Ascending aorta (tissue), 2 donors: ENCODE results near the gene FNDC1. TPM values are rescaled to one million over a fixed set of nuclear protein-coding genes. Genes with fewer than 3 reads are reported as not detected.

Experiments used
- DNase-seq, 2 donors: peaks; one replicate each; pipeline ENCODE4 v3.0.0-alpha.2; 2019; ENCODE audit warnings: low spot score in 2 of 2
- H3K27ac ChIP-seq, 2 donors: fragments of 200-600 bp; sonication (generic); one replicate each; pipeline ENCODE4 v1.5.1; 2016 to 2017; ENCODE audit warnings: mild to moderate bottlenecking in 1 of 2
- H3K27me3 ChIP-seq: fragments of 200-600 bp; sonication (generic); one replicate; pipeline ENCODE4 v1.5.1; 2017
- H3K36me3 ChIP-seq, 2 donors: fragments of 200-600 bp; sonication (generic); one replicate each; pipeline ENCODE4 v1.5.1; 2016
- H3K4me1 ChIP-seq, 2 donors: fragments of 200-600 bp; sonication (generic); one replicate each; pipeline ENCODE4 v1.5.1; 2016 to 2017; ENCODE audit warnings: mild to moderate bottlenecking in 1 of 2
- H3K4me3 ChIP-seq, 2 donors: fragments of 200-600 bp; sonication (generic); one replicate each; pipeline ENCODE4 v1.5.1; 2016 to 2017; ENCODE audit warnings: mild to moderate bottlenecking in 1 of 2
- H3K9me3 ChIP-seq, 2 donors: fragments of 200-600 bp; sonication (generic); one replicate each; pipeline ENCODE4 v1.5.1; 2016
- CTCF ChIP-seq, 3 experiments: fragments of 200-600 bp in 2 of 3; fragments of 450-650 bp in 1 of 3; sonication (generic) in 2 of 3; IDR thresholded peaks; one replicate each; pipeline ENCODE4 v1.5.1; 2016 to 2019; ENCODE audit warnings: antibody characterized with exemption in 3 of 3, mild to moderate bottlenecking in 1 of 3, moderate library complexity in 1 of 3
- intact Hi-C: fragments of 100-400 bp; cut with DNase I; formaldehyde crosslinking; loops from one replicate; pipeline ENCODE4 v1.15.1; 2023
- total RNA-seq: library from RNA; depleted of rRNA; stranded (reverse); fragments of >200 nt; gene quantifications from one replicate; pipeline ENCODE4 v1.1.0, GENCODE V29; 2016

The FNDC1 gene
- total RNA-seq, 1 donor from 2014 or later: 0.11 TPM

- Histone ChIP-seq H3K36me3 (no peaks in the 10 kb centered on the region), H3K27ac (no peak overlapping the region), H3K4me3 (no peak overlapping the region), H3K4me1 (no peaks in the 10 kb centered on the region), H3K9me3 (no peaks in the 10 kb centered on the region), H3K27me3 (no peaks in the 10 kb centered on the region)
- no peak for DNase-seq
- intact Hi-C loops: no loop called here
- TF ChIP-seq CTCF (IDR thresholded peaks at IDR 0.05): no peak
These were observed 7.4 kb upstream of the FNDC1 start for GRCh38 chr6:159161839-159162238.

GRCh38 chr6:159163901-159164370, 5.3 kb upstream of the FNDC1 start:
- H3K27ac ChIP-seq: no peak overlapping the region
- no peak for DNase-seq
- intact Hi-C loops: no loop called here
- peaks cover 0 to 5% of the 10 kb centered on the region in 2 donors for H3K4me1 ChIP-seq
- no peak for TF ChIP-seq CTCF (IDR thresholded peaks at IDR 0.05)
- H3K9me3 ChIP-seq: no peaks in the 10 kb centered on the region
- no peaks in the 10 kb centered on the region for H3K36me3 ChIP-seq
- no peak overlapping the region for H3K4me3 ChIP-seq
- no peaks in the 10 kb centered on the region for H3K27me3 ChIP-seq

- Histone ChIP-seq H3K27ac (peak overlapping the region; percentile 23 to 57), H3K27me3 (no peaks in the 10 kb centered on the region), H3K36me3 (no peaks in the 10 kb centered on the region), H3K4me1 (peaks cover 0 to 12% of the 10 kb centered on the region in 2 donors), H3K9me3 (no peaks in the 10 kb centered on the region), H3K4me3 (peak overlapping the region; percentile 46 to 64)
- TF ChIP-seq CTCF (IDR thresholded peaks at IDR 0.05): peak in 2 of 3 experiments; percentile 38 to 60
- DNase-seq: peak in 1 of 2 donors; percentile 69
- intact Hi-C loops: loop anchor here (1.0 kb wide), 1 partner anchor 486 kb away; no protein-coding TSS in a partner anchor
These were observed 536 bp upstream of the FNDC1 start for GRCh38 chr6:159168536-159169192.

GRCh38 chr6:159169557-159170332, 545 bp downstream of the FNDC1 start:
- H3K36me3 ChIP-seq: no peaks in the 10 kb centered on the region
- no peaks in the 10 kb centered on the region for H3K9me3 ChIP-seq
- intact Hi-C loops: loop anchor here (5.0 to 10.0 kb wide), 4 partner anchors 85 to 428 kb away; no protein-coding TSS in a partner anchor
- no peaks in the 10 kb centered on the region for H3K27me3 ChIP-seq
- H3K4me1 ChIP-seq: peaks cover 0 to 12% of the 10 kb centered on the region in 2 donors
- H3K27ac ChIP-seq: peak overlapping the region in 1 of 2 donors; percentile 51
- peak in 1 of 3 experiments; percentile 5 for TF ChIP-seq CTCF (IDR thresholded peaks at IDR 0.05)
- peak in 1 of 2 donors; percentile 65 for DNase-seq
- H3K4me3 ChIP-seq: peak overlapping the region; percentile 51 to 64

- TF ChIP-seq CTCF (IDR thresholded peaks at IDR 0.05): no peak
- no peaks in the 10 kb centered on the region for H3K9me3 ChIP-seq
- H3K36me3 ChIP-seq: no peaks in the 10 kb centered on the region
- H3K4me1 ChIP-seq: peaks cover 0 to 12% of the 10 kb centered on the region in 2 donors
- H3K4me3 ChIP-seq: peak overlapping the region; percentile 51 to 64
- intact Hi-C loops: loop anchor here (5.0 to 10.0 kb wide), 4 partner anchors 84 to 427 kb away; no protein-coding TSS in a partner anchor
- H3K27ac ChIP-seq: peak overlapping the region in 1 of 2 donors; percentile 51
- H3K27me3 ChIP-seq: no peaks in the 10 kb centered on the region
- no peak for DNase-seq
These were observed 1.1 kb downstream of the FNDC1 start for GRCh38 chr6:159170333-159170672.
